ENCODE measurements around the gene AK1. TPM values are rescaled to one million over a fixed set of nuclear protein-coding genes. Genes with fewer than 3 reads are reported as not detected.

AK1 gene
- total and polyA plus RNA-seq, 4 donors = 63.8 to 386 (median 113) TPM

- peaks cover 2 to 13% (median 13%) of the 10 kb centered on the region in 5 donors for H3K4me1 ChIP-seq (ENCODE audit: control insufficient read depth in 5 of 5, insufficient read depth in 5 of 5, low read length in 5 of 5)
- no peak for DNase-seq
- TF ChIP-seq, protein P1, sequence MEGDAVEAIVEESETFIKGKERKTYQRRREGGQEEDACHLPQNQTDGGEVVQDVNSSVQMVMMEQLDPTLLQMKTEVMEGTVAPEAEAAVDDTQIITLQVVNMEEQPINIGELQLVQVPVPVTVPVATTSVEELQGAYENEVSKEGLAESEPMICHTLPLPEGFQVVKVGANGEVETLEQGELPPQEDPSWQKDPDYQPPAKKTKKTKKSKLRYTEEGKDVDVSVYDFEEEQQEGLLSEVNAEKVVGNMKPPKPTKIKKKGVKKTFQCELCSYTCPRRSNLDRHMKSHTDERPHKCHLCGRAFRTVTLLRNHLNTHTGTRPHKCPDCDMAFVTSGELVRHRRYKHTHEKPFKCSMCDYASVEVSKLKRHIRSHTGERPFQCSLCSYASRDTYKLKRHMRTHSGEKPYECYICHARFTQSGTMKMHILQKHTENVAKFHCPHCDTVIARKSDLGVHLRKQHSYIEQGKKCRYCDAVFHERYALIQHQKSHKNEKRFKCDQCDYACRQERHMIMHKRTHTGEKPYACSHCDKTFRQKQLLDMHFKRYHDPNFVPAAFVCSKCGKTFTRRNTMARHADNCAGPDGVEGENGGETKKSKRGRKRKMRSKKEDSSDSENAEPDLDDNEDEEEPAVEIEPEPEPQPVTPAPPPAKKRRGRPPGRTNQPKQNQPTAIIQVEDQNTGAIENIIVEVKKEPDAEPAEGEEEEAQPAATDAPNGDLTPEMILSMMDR (IDR thresholded peaks at IDR 0.05; ENCODE audit: control extremely low read depth, extremely low read depth) = no peak
- no peak for ATAC-seq (ENCODE audit: insufficient read depth, low FRiP score)
- peak overlapping the region; percentile 5 to 27 for H3K27ac ChIP-seq (ENCODE audit: low read depth in 1 of 2, low read length in 1 of 2)
- no peaks in the 10 kb centered on the region for H3K27me3 ChIP-seq (ENCODE audit: control insufficient read depth in 3 of 3, insufficient read depth in 3 of 3, low read length in 2 of 3)
- H3K36me3 ChIP-seq (ENCODE audit: control insufficient read depth in 4 of 4, insufficient read depth in 4 of 4, low read length in 4 of 4) = peaks cover 0 to 14% (median 2%) of the 10 kb centered on the region in 4 donors
- H3K4me3 ChIP-seq = peak overlapping the region; percentile 64
- no peaks in the 10 kb centered on the region for H3K9me3 ChIP-seq (ENCODE audit: control insufficient read depth in 4 of 4, insufficient read depth in 3 of 4, low read length in 3 of 4)
- 20 to 23% methylated on average over 27 of the region's 27 CpGs for WGBS, 2 donors
- H3K9ac ChIP-seq (ENCODE audit: insufficient read depth in 1 of 2, low read length in 2 of 2) = peak overlapping the region in 1 of 2 donors; percentile 65
These were observed 38.6 kb upstream of the AK1 start for GRCh38 chr9:127915801-127916719.

GRCh38 chr9:127915325-127915752 is 37.9 kb upstream of the AK1 start:
- ATAC-seq (ENCODE audit: insufficient read depth, low FRiP score) (no peak), DNase-seq (no peak)
- H3K9me3 ChIP-seq (ENCODE audit: control insufficient read depth in 4 of 4, insufficient read depth in 3 of 4, low read length in 3 of 4) = no peaks in the 10 kb centered on the region
- peaks cover 0 to 21% (median 3%) of the 10 kb centered on the region in 4 donors for H3K36me3 ChIP-seq (ENCODE audit: control insufficient read depth in 4 of 4, insufficient read depth in 4 of 4, low read length in 4 of 4)
- 76 to 83% methylated on average over 5 of the region's 5 CpGs for WGBS, 2 donors
- TF ChIP-seq, protein P1 (IDR thresholded peaks at IDR 0.05; ENCODE audit: control extremely low read depth, extremely low read depth) = no peak
- no peak overlapping the region for H3K4me3 ChIP-seq
- no peak overlapping the region for H3K9ac ChIP-seq (ENCODE audit: insufficient read depth in 1 of 2, low read length in 2 of 2)
- H3K4me1 ChIP-seq (ENCODE audit: control insufficient read depth in 5 of 5, insufficient read depth in 5 of 5, low read length in 5 of 5) = peaks cover 2 to 15% (median 13%) of the 10 kb centered on the region in 5 donors
- no peaks in the 10 kb centered on the region for H3K27me3 ChIP-seq (ENCODE audit: control insufficient read depth in 3 of 3, insufficient read depth in 3 of 3, low read length in 2 of 3)
- H3K27ac ChIP-seq (ENCODE audit: low read depth in 1 of 2, low read length in 1 of 2) = no peak overlapping the region

- H3K36me3 ChIP-seq (ENCODE audit: control insufficient read depth in 4 of 4, insufficient read depth in 4 of 4, low read length in 4 of 4) = peaks cover 0 to 28% (median 3%) of the 10 kb centered on the region in 4 donors
- TF ChIP-seq, protein P1 (IDR thresholded peaks at IDR 0.05; ENCODE audit: control extremely low read depth, extremely low read depth) = no peak
- DNase-seq = no peak
- peaks cover 0 to 15% (median 13%) of the 10 kb centered on the region in 5 donors for H3K4me1 ChIP-seq (ENCODE audit: control insufficient read depth in 5 of 5, insufficient read depth in 5 of 5, low read length in 5 of 5)
- H3K9ac ChIP-seq (ENCODE audit: insufficient read depth in 1 of 2, low read length in 2 of 2) = no peak overlapping the region
- no peak for ATAC-seq (ENCODE audit: insufficient read depth, low FRiP score)
- H3K27ac ChIP-seq (ENCODE audit: low read depth in 1 of 2, low read length in 1 of 2) = no peak overlapping the region
- no peaks in the 10 kb centered on the region for H3K27me3 ChIP-seq (ENCODE audit: control insufficient read depth in 3 of 3, insufficient read depth in 3 of 3, low read length in 2 of 3)
- no peak overlapping the region for H3K4me3 ChIP-seq
- H3K9me3 ChIP-seq (ENCODE audit: control insufficient read depth in 4 of 4, insufficient read depth in 3 of 4, low read length in 3 of 4) = no peaks in the 10 kb centered on the region
- WGBS, 2 donors = 90 to 97% methylated on average over 11 of the region's 11 CpGs
These were observed 36.2 kb upstream of the AK1 start for GRCh38 chr9:127913682-127914081.

Data from lung (tissue), 12 donors.